Natural killer cell (primary cell): Measurements from ENCODE around the gene URGCP. TPM values are rescaled to one million over a fixed set of nuclear protein-coding genes. Genes with fewer than 3 reads are reported as not detected.
A peak's percentile ranks its signal among the peaks of the same experiment; 100 is the strongest.

Experiments used
- ATAC-seq, 3 donors: fragments of 150-1000 bp in 2 of 3; fragments of 200-7000 bp in 1 of 3; cut with Tn5 transposase; 1 replicate in 1 of 3; 2 replicates in 2 of 3; pipeline ENCODE4 v1.10.0; 2021; ENCODE audit warnings: mild to moderate bottlenecking in 2 of 3, moderate library complexity in 2 of 3
- DNase-seq, 2 donors: peaks; one replicate each; pipeline versions ENCODE4 v3.0.0 to v3.0.0-alpha.2; 2013 to 2021; ENCODE audit warnings: mixed read lengths in 1 of 2
- H3K27ac ChIP-seq: one replicate; pipeline ENCODE4 v1.5.1; 2013; ENCODE audit warnings: mild to moderate bottlenecking, low read length
- H3K27me3 ChIP-seq: one replicate; pipeline ENCODE4 v1.6.1; 2013; ENCODE audit warnings: low read length; ENCODE audit not compliant: control insufficient read depth, insufficient read depth
- H3K36me3 ChIP-seq: one replicate; pipeline ENCODE4 v1.6.1; 2013; ENCODE audit warnings: low read length; ENCODE audit not compliant: control insufficient read depth, insufficient read depth
- H3K4me1 ChIP-seq: one replicate; pipeline ENCODE4 v1.6.1; 2013; ENCODE audit warnings: low read length; ENCODE audit not compliant: control insufficient read depth, insufficient read depth
- H3K4me3 ChIP-seq: one replicate; pipeline ENCODE4 v1.5.1; 2013; ENCODE audit warnings: low read length
- H3K9me3 ChIP-seq: one replicate; pipeline ENCODE4 v1.6.1; 2013; ENCODE audit warnings: low read length; ENCODE audit not compliant: control insufficient read depth, insufficient read depth
- H3K27ac Mint-ChIP-seq, 2 donors: one replicate each; pipeline ENCODE4 v1.8.0; 2022; ENCODE audit warnings: mild to moderate bottlenecking in 2 of 2, mixed read lengths in 2 of 2, moderate library complexity in 1 of 2
- H3K27me3 Mint-ChIP-seq, 2 donors: one replicate each; pipeline ENCODE4 v1.8.0; 2022; ENCODE audit warnings: low read depth in 2 of 2, mixed read lengths in 2 of 2
- H3K36me3 Mint-ChIP-seq: one replicate; pipeline ENCODE4 v1.8.0; 2022; ENCODE audit warnings: mixed read lengths
- H3K4me1 Mint-ChIP-seq, 2 donors: one replicate each; pipeline ENCODE4 v1.8.0; 2022; ENCODE audit warnings: mixed read lengths in 2 of 2
- H3K4me3 Mint-ChIP-seq: one replicate; pipeline ENCODE4 v1.8.0; 2022; ENCODE audit warnings: mild to moderate bottlenecking, moderate library complexity, mixed read lengths
- H3K9me3 Mint-ChIP-seq, 2 donors: one replicate each; pipeline ENCODE4 v1.8.0; 2022; ENCODE audit warnings: mixed read lengths in 2 of 2
- CTCF ChIP-seq: fragments of 200-600 bp; IDR thresholded peaks from one replicate; pipeline ENCODE4 v1.8.0; 2022; ENCODE audit warnings: antibody characterized with exemption
- WGBS: methylation state at CpG from one replicate; pipeline ENCODE4 v1.1.7; 2013; ENCODE audit warnings: missing lambda C conversion rate; ENCODE audit not compliant: insufficient coverage; 5-methylcytosine and 5-hydroxymethylcytosine counted together
- intact Hi-C: fragments of 100-400 bp; cut with micrococcal nuclease; formaldehyde crosslinking; loops from one replicate; pipeline ENCODE4 v1.14.2; 2022
- total RNA-seq, 4 donors: library from RNA; stranded (reverse); fragments of 120-200 nt in 1 of 4; gene quantifications; one replicate each; pipeline versions ENCODE4 v1.2.3 to v1.2.4, GENCODE V29; 2013 to 2022

URGCP gene
- total RNA-seq, 3 donors from 2014 or later (not counting 1 experiment from before 2014, with no cell fraction given): 11.5 to 24.4 (median 21.5) TPM

GRCh38 chr7:43844257-43844656, 62.1 kb downstream of the URGCP start:
- Histone ChIP-seq H3K27me3 (no peaks in the 10 kb centered on the region), H3K4me1 (no peaks in the 10 kb centered on the region), H3K36me3 (no peaks in the 10 kb centered on the region), H3K9me3 (no peaks in the 10 kb centered on the region), H3K27ac (no peak overlapping the region), H3K4me3 (no peak overlapping the region)
- Mint-ChIP-seq H3K4me1 (no peaks in the 10 kb centered on the region), H3K4me3 (no peak overlapping the region), H3K27me3 (no peaks in the 10 kb centered on the region), H3K36me3 (no peaks in the 10 kb centered on the region), H3K9me3 (no peaks in the 10 kb centered on the region), H3K27ac (no peak overlapping the region)
- DNase-seq (no peak), ATAC-seq (no peak)
- no peak for TF ChIP-seq CTCF
- 91% methylated on average over 2 of the region's 2 CpGs for WGBS
- intact Hi-C loops: no loop called here

- H3K27ac Mint-ChIP-seq: no peak overlapping the region
- H3K4me3 ChIP-seq: no peak overlapping the region
- H3K4me1 ChIP-seq: peaks cover 5% of the 10 kb centered on the region
- no peak overlapping the region for H3K27ac ChIP-seq
- 90% methylated on average over 4 of the region's 4 CpGs for WGBS
- TF ChIP-seq CTCF: no peak
- H3K27me3 ChIP-seq: no peaks in the 10 kb centered on the region
- H3K9me3 Mint-ChIP-seq: no peaks in the 10 kb centered on the region
- no peaks in the 10 kb centered on the region for H3K36me3 ChIP-seq
- no peaks in the 10 kb centered on the region for H3K9me3 ChIP-seq
- DNase-seq: no peak
- ATAC-seq: no peak
- H3K36me3 Mint-ChIP-seq: no peaks in the 10 kb centered on the region
- H3K27me3 Mint-ChIP-seq: no peaks in the 10 kb centered on the region
- H3K4me3 Mint-ChIP-seq: no peak overlapping the region
- intact Hi-C loops: no loop called here
- H3K4me1 Mint-ChIP-seq: peaks cover 6 to 10% of the 10 kb centered on the region in 2 donors
Observed at GRCh38 chr7:43843296-43843695, 63.1 kb downstream of the URGCP start.

- Histone ChIP-seq H3K4me1 (peaks cover 18% of the 10 kb centered on the region), H3K27ac (no peak overlapping the region), H3K27me3 (no peaks in the 10 kb centered on the region), H3K36me3 (no peaks in the 10 kb centered on the region), H3K9me3 (no peaks in the 10 kb centered on the region), H3K4me3 (no peak overlapping the region)
- intact Hi-C loops: loop anchor here (2.0 to 5.0 kb wide), 3 partner anchors 109 to 1896 kb away; partner anchors contain the start of gene COA1
- DNase-seq (no peak), ATAC-seq (no peak)
- Mint-ChIP-seq H3K27me3 (no peaks in the 10 kb centered on the region), H3K36me3 (no peaks in the 10 kb centered on the region), H3K9me3 (no peaks in the 10 kb centered on the region), H3K4me1 (peaks cover 16 to 19% of the 10 kb centered on the region in 2 donors), H3K27ac (peak overlapping the region in 1 of 2 donors; percentile 87), H3K4me3 (peak overlapping the region; percentile 75)
- WGBS: 85% methylated on average over 9 of the region's 9 CpGs
- no peak for TF ChIP-seq CTCF
Observed at GRCh38 chr7:43838201-43838658, 68.2 kb downstream of the URGCP start.
